Measurements from ENCODE around the gene SHB.

SHB gene

DNA sequence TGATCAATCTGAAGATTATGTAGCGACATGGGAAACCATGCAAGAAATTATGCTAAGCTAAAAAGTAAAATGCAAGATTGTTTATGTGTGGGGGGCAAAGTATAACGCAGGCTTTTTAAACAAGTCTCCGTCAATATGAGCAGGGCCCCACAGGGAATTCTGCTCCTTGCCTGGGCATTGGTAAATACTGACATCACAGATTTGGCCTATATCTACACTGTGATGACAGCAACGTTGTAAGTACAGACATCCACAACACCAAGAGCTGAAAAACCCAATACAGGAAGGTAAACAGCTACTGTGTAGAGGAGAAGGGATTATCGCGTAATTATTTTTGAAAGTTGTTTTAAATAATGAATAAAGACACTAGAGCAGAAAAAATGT, 90.6 kb downstream of the SHB start:
- no peak overlapping the region for H3K4me3 Mint-ChIP-seq
- H3K27ac Mint-ChIP-seq = no peak overlapping the region
- no peaks in the 10 kb centered on the region for H3K4me1 Mint-ChIP-seq (ENCODE audit: low read depth)
- no peaks in the 10 kb centered on the region for H3K27me3 Mint-ChIP-seq
- no peaks in the 10 kb centered on the region for H3K36me3 Mint-ChIP-seq (ENCODE audit: low read depth)
- H3K9me3 Mint-ChIP-seq = no peaks in the 10 kb centered on the region

- Mint-ChIP-seq H3K4me3 (no peak overlapping the region), H3K27me3 (no peaks in the 10 kb centered on the region), H3K27ac (no peak overlapping the region), H3K9me3 (no peaks in the 10 kb centered on the region), H3K4me1 (ENCODE audit: low read depth) (no peaks in the 10 kb centered on the region), H3K36me3 (ENCODE audit: low read depth) (no peaks in the 10 kb centered on the region)
Observed at GRCh38 chr9:37977851-37978480, 91.1 kb downstream of the SHB start.

DNA sequence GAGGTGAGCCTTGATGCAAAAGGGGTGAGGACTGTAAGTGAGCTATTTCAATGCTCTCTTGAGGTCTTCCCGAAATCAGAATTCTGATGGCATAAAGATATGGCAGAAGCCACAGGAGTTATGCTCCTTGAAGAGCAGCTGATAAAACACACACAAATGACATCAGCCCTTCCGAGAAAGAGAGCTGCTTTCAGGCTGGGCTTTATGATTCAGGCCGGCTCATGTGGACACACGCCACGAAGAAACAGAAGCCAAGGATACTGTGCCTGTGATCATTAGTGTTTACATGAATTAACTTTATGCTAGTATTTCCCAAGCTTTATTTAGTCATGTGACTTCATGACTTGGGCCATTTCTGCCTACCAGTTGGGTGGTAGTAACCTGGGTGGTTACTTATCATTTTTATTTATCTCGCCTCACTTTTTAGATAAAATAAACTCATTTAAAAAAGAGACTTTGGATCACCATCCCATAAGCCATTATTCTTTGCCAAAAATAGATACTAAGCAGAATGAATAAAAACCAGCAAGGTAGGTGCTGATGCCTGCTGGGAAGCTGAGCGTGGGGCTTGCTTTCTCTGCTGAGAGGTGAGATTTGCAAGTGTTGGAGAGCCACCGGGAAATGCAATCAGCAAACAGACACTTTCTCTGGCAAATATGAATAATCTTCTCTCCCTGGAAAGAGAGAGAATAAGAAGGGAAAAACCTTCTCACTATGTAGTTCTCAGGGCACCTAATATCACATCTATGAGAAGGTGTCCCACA, 92.1 kb downstream of the SHB start:
- H3K9me3 Mint-ChIP-seq = no peaks in the 10 kb centered on the region
- no peaks in the 10 kb centered on the region for H3K4me1 Mint-ChIP-seq (ENCODE audit: low read depth)
- H3K27me3 Mint-ChIP-seq = no peaks in the 10 kb centered on the region
- H3K4me3 Mint-ChIP-seq = no peak overlapping the region
- H3K27ac Mint-ChIP-seq = no peak overlapping the region
- no peaks in the 10 kb centered on the region for H3K36me3 Mint-ChIP-seq (ENCODE audit: low read depth)

DNA sequence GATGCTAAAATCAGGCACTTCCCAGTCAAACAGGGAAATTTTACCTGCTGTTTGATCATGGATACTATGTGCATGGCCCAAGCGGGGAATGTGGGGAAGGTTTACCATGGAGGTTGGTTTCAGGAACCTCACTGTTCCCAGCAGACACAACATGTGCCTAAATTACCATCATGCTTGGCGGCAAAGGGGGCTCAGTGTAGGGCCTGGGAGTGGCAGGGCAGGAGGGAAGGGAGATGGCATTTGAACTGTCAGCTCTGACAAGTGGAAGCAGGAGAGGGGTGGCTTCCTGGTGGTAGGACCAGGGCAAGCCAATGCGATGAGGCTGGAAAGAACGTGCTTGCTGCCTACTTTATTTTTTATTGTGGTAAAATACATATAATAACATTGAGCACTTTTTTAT, 93.4 kb downstream of the SHB start:
- Mint-ChIP-seq H3K9me3 (no peaks in the 10 kb centered on the region), H3K27ac (no peak overlapping the region), H3K36me3 (ENCODE audit: low read depth) (no peaks in the 10 kb centered on the region), H3K4me1 (ENCODE audit: low read depth) (peaks cover 6% of the 10 kb centered on the region), H3K4me3 (no peak overlapping the region), H3K27me3 (no peaks in the 10 kb centered on the region)

DNA sequence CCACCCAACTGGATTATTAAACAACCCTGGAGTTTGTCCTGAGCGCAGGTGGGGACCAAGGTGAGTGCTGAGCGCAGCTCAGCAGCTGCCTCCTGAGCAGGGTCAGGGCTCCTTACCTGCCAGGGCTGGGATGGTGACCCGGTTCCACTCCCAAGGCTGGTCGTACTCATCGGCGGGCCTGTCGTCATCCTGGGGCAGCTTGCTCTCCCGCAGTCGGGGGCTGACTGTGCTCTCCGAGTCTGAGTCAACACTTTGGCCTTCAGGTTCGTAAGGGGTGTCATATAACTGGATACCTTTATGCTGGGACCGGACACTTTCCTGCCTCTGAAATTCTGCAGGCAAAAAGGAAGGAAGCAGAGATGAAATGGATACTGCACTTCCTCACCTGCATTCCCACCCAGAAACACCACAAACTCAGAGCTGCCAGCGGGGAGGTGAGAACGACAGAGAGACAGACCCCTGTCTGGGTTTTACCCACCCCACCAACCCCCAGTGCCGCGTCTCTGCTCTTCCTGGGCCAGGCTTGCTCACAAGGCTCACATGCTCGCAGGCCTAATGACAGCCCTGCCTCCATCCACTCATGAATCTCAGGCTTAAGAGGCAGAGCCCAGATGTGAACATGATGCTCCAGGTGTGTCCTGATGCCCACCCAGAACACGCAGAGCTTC, 94.4 kb downstream of the SHB start:
- H3K9me3 Mint-ChIP-seq = no peaks in the 10 kb centered on the region
- no peaks in the 10 kb centered on the region for H3K27me3 Mint-ChIP-seq
- no peaks in the 10 kb centered on the region for H3K36me3 Mint-ChIP-seq (ENCODE audit: low read depth)
- H3K4me1 Mint-ChIP-seq (ENCODE audit: low read depth) = peaks cover 6% of the 10 kb centered on the region
- no peak overlapping the region for H3K4me3 Mint-ChIP-seq
- no peak overlapping the region for H3K27ac Mint-ChIP-seq

DNA sequence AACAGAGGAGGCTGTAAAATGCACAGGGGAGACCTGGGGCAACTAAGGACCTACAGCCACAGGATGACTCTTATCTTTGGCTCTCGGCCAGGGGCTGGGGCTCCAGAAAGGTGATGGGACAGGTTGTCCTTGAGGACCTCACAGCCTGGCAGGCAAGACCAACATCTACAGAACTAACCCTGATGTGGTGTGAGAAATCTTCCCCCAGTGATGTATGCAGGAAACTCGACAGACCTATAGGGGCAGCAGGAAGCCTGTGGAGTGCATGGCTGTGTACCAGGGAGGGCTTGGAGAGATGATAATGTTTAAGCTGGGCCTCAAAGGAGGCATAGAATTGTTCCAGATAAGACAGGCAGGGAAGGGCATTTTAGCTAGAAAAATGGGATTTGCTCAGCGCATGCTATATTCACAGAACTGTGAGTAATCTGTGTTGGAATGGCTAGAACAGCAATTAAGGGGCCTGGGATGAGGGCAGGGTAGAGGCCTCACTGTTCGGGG, 96.6 kb downstream of the SHB start:
- no peak overlapping the region for H3K4me3 Mint-ChIP-seq
- no peaks in the 10 kb centered on the region for H3K36me3 Mint-ChIP-seq (ENCODE audit: low read depth)
- H3K27me3 Mint-ChIP-seq = no peaks in the 10 kb centered on the region
- H3K27ac Mint-ChIP-seq = no peak overlapping the region
- H3K4me1 Mint-ChIP-seq (ENCODE audit: low read depth) = peaks cover 6% of the 10 kb centered on the region
- H3K9me3 Mint-ChIP-seq = no peaks in the 10 kb centered on the region

- no peak overlapping the region for H3K4me3 Mint-ChIP-seq
- no peaks in the 10 kb centered on the region for H3K9me3 Mint-ChIP-seq
- H3K27ac Mint-ChIP-seq = no peak overlapping the region
- H3K36me3 Mint-ChIP-seq (ENCODE audit: low read depth) = no peaks in the 10 kb centered on the region
- peaks cover 6% of the 10 kb centered on the region for H3K4me1 Mint-ChIP-seq (ENCODE audit: low read depth)
- H3K27me3 Mint-ChIP-seq = no peaks in the 10 kb centered on the region
Observed at GRCh38 chr9:37971691-37972090, 97.3 kb downstream of the SHB start.

DNA sequence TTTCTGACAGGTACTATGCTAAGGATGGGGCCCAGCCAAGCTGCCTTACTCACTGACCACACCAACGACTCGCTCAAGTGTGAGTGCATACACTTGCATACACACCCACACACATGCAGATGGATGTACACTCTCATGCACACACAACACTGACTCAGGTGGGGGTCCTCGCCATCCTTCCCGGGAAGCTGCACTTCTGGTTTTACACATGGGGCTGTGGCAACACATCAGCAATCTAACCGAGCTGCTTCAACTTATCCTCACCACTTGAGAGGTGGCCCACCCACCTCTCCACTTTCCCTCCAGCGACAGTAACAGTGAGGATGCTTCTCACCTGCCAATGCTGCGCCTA, 97.9 kb downstream of the SHB start:
- Mint-ChIP-seq H3K4me3 (no peak overlapping the region), H3K9me3 (no peaks in the 10 kb centered on the region), H3K27ac (no peak overlapping the region), H3K27me3 (no peaks in the 10 kb centered on the region), H3K36me3 (ENCODE audit: low read depth) (no peaks in the 10 kb centered on the region), H3K4me1 (ENCODE audit: low read depth) (peaks cover 7% of the 10 kb centered on the region)

GRCh38 chr9:37970301-37971107, 98.5 kb downstream of the SHB start:
- H3K27ac Mint-ChIP-seq = no peak overlapping the region

GRCh38 chr9:37969558-37970300, 99.3 kb downstream of the SHB start:
- Mint-ChIP-seq H3K4me1 (ENCODE audit: low read depth) (peaks cover 20% of the 10 kb centered on the region), H3K36me3 (ENCODE audit: low read depth) (no peaks in the 10 kb centered on the region), H3K9me3 (no peaks in the 10 kb centered on the region), H3K27me3 (no peaks in the 10 kb centered on the region), H3K27ac (no peak overlapping the region), H3K4me3 (no peak overlapping the region)

More at GRCh38 chr9:37970301-37971107, 98.5 kb downstream of the SHB start:
- Mint-ChIP-seq H3K27me3 (no peaks in the 10 kb centered on the region), H3K4me1 (ENCODE audit: low read depth) (peaks cover 13% of the 10 kb centered on the region), H3K4me3 (no peak overlapping the region), H3K9me3 (no peaks in the 10 kb centered on the region), H3K36me3 (ENCODE audit: low read depth) (no peaks in the 10 kb centered on the region)

DNA sequence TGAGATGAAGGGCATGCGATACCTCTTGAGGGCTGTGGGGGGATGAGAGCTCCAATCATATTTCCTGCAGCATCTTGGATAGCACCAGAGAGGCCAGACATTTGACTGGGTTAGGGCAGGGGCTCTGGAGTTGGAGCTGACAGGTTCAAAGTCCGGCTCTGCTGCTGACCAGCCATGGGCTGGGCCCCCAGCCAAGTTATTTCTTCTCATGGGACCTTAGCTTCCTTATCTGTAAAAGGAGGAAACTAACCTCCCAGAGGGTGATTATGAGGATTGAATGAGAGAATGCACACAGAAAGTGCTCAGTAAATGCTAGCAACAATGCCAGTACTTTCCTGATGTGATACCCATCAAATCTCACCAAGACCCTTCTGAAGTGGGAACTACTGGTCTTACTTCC, 99.9 kb downstream of the SHB start:
- no peak overlapping the region for H3K27ac Mint-ChIP-seq

GRCh38 chr9:37968228-37968701, 100.8 kb downstream of the SHB start:
- H3K9me3 Mint-ChIP-seq = no peaks in the 10 kb centered on the region
- no peak overlapping the region for H3K27ac Mint-ChIP-seq
- no peaks in the 10 kb centered on the region for H3K36me3 Mint-ChIP-seq (ENCODE audit: low read depth)
- no peaks in the 10 kb centered on the region for H3K27me3 Mint-ChIP-seq
- H3K4me1 Mint-ChIP-seq (ENCODE audit: low read depth) = peaks cover 29% of the 10 kb centered on the region
- H3K4me3 Mint-ChIP-seq = no peak overlapping the region

More for the DNA sequence above, 99.9 kb downstream of the SHB start:
- Mint-ChIP-seq H3K4me3 (no peak overlapping the region), H3K4me1 (ENCODE audit: low read depth) (peaks cover 26% of the 10 kb centered on the region), H3K9me3 (no peaks in the 10 kb centered on the region), H3K27me3 (no peaks in the 10 kb centered on the region), H3K36me3 (ENCODE audit: low read depth) (no peaks in the 10 kb centered on the region)

DNA sequence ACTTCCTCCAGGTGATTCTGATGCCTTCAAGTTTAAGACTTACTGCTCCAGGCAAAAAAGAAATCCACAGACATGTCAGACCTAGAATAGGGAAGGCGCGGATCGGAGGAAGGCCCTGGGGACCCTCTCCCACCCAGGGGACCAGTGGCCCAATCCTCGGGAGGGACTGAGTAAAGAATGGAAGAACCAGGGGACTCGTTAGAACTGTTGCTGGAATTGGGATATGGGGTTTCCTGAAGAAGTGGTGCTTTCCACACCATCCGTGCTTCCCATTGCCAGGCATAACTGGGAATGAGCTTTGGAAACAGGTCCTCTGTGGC, 101.3 kb downstream of the SHB start:
- no peaks in the 10 kb centered on the region for H3K9me3 Mint-ChIP-seq
- no peak overlapping the region for H3K27ac Mint-ChIP-seq
- H3K4me1 Mint-ChIP-seq (ENCODE audit: low read depth) = peaks cover 29% of the 10 kb centered on the region
- H3K4me3 Mint-ChIP-seq = no peak overlapping the region
- H3K36me3 Mint-ChIP-seq (ENCODE audit: low read depth) = no peaks in the 10 kb centered on the region
- H3K27me3 Mint-ChIP-seq = no peaks in the 10 kb centered on the region

GRCh38 chr9:37967014-37967760, 101.8 kb downstream of the SHB start:
- Mint-ChIP-seq H3K27ac (no peak overlapping the region), H3K4me3 (no peak overlapping the region), H3K36me3 (ENCODE audit: low read depth) (no peaks in the 10 kb centered on the region), H3K27me3 (no peaks in the 10 kb centered on the region), H3K4me1 (ENCODE audit: low read depth) (peaks cover 29% of the 10 kb centered on the region), H3K9me3 (no peaks in the 10 kb centered on the region)

All from stimulated activated naive CD8-positive, alpha-beta T cell treated with anti-CD3 and anti-CD28 coated beads, Interleukin-15, Interleukin-2, amounts not matched to agents 100 ng/mL and 50 ng/mL, for 24 hours (primary cell).